GM12892 (cell line): ENCODE results near the gene GRM7.

ENCODE experiments used
- POLR2A ChIP-seq: IDR thresholded peaks from 2 replicates; pipeline ENCODE4 v1.6.1; 2011; ENCODE audit warnings: low read depth, low read length, control low read depth
- POLR2AphosphoS5 ChIP-seq: IDR thresholded peaks from 2 replicates; pipeline ENCODE4 v1.6.1; 2011; ENCODE audit warnings: low read depth, low read length, control low read depth

- TF ChIP-seq POLR2AphosphoS5 (no peak), POLR2A (no peak)
Measured at GRCh38 chr3:7745711-7746110, 884.8 kb downstream of the GRM7 start.
